HEK293 (cell line): ENCODE measurements around the gene PANK2.
A peak's percentile ranks its signal among the peaks of the same experiment; 100 is the strongest.

Experiments used
- CTCF ChIA-PET: fragments of 350-600 bp; formaldehyde crosslinking; extraction: SDS; loops from one replicate; lab custom pipeline; 2021; ENCODE audit warnings: antibody characterized with exemption; lab: Yijun Ruan, JAX
- POLR2A ChIA-PET: fragments of 300-600 bp; formaldehyde crosslinking; extraction: SDS; loops from one replicate; lab custom pipeline; 2020; ENCODE audit warnings: antibody characterized with exemption, inconsistent platforms; lab: Yijun Ruan, JAX
- H3K27ac ChIP-seq: fragments of 200-500 bp; sonication (Bioruptor generic); 2 replicates; pipeline ENCODE4 v1.5.1; 2014; ENCODE audit warnings: low read depth, low read length, control low read depth, inconsistent platforms; ENCODE audit errors: extremely low read depth
- H3K36me3 ChIP-seq, 2 experiments: fragments of 200-500 bp in 1 of 2; sonication (Bioruptor generic) in 1 of 2; 1 replicate in 1 of 2; 2 replicates in 1 of 2; pipeline ENCODE4 v1.5.1; 2014 to 2017; ENCODE audit warnings: inconsistent platforms in 2 of 2, low read length in 2 of 2; ENCODE audit not compliant: control insufficient read depth in 2 of 2, insufficient read depth in 1 of 2
- H3K4me1 ChIP-seq: fragments of 200-500 bp; sonication (Bioruptor generic); 2 replicates; pipeline ENCODE4 v1.5.1; 2014; ENCODE audit warnings: mild to moderate bottlenecking, low read length, inconsistent platforms; ENCODE audit not compliant: control insufficient read depth, insufficient read depth
- H3K4me3 ChIP-seq: 2 replicates; pipeline ENCODE4 v1.5.1; 2011; ENCODE audit warnings: low read depth, mild to moderate bottlenecking, control low read depth, low read length, moderate library complexity
- H3K9me3 ChIP-seq: fragments of 200-500 bp; sonication (Bioruptor generic); 2 replicates; pipeline ENCODE4 v1.5.1; 2014; ENCODE audit warnings: low read depth, low read length, inconsistent platforms; ENCODE audit not compliant: control insufficient read depth, insufficient read depth
- EGR2 ChIP-seq: fragments of 450-650 bp; formaldehyde crosslinking; IDR thresholded peaks from 2 replicates; pipeline ENCODE4 v1.5.1; 2016; ENCODE audit warnings: low read depth, missing biosample characterization, missing genetic modification characterization
- RBAK ChIP-seq: fragments of 450-650 bp; formaldehyde crosslinking; IDR thresholded peaks from 2 replicates; pipeline ENCODE4 v1.5.1; 2016; ENCODE audit warnings: missing biosample characterization, missing genetic modification characterization
- SP3 ChIP-seq: fragments of 450-650 bp; formaldehyde crosslinking; IDR thresholded peaks from 2 replicates; pipeline ENCODE4 v1.5.1; 2016; ENCODE audit warnings: missing biosample characterization, missing genetic modification characterization
- YY1 ChIP-seq: fragments of 450-650 bp; formaldehyde crosslinking; IDR thresholded peaks from 2 replicates; pipeline ENCODE4 v1.5.1; 2018; ENCODE audit warnings: missing biosample characterization, missing genetic modification characterization
- ZBTB17 ChIP-seq: fragments of 450-650 bp; formaldehyde crosslinking; IDR thresholded peaks from 2 replicates; pipeline ENCODE4 v1.5.1; 2016; ENCODE audit warnings: missing biosample characterization, missing genetic modification characterization
- ZBTB20 ChIP-seq: fragments of 450-650 bp; formaldehyde crosslinking; IDR thresholded peaks from 2 replicates; pipeline ENCODE4 v1.5.1; 2016; ENCODE audit warnings: missing biosample characterization, missing genetic modification characterization
- ZEB2 ChIP-seq: fragments of 450-650 bp; formaldehyde crosslinking; IDR thresholded peaks from 2 replicates; pipeline ENCODE4 v1.5.1; 2016; ENCODE audit warnings: missing biosample characterization, missing genetic modification characterization
- ZFHX2 ChIP-seq: fragments of 450-650 bp; formaldehyde crosslinking; conservative IDR thresholded peaks from 2 replicates; pipeline ENCODE4 v1.5.1; 2016; ENCODE audit warnings: missing biosample characterization, missing genetic modification characterization
- ZNF10 ChIP-seq: fragments of 450-650 bp; formaldehyde crosslinking; IDR thresholded peaks from 2 replicates; pipeline ENCODE4 v1.5.1; 2017; ENCODE audit warnings: missing biosample characterization, missing genetic modification characterization
- ZNF155 ChIP-seq: fragments of 450-650 bp; formaldehyde crosslinking; IDR thresholded peaks from 2 replicates; pipeline ENCODE4 v1.5.1; 2016; ENCODE audit warnings: missing biosample characterization, missing genetic modification characterization
- ZNF174 ChIP-seq: fragments of 450-650 bp; formaldehyde crosslinking; IDR thresholded peaks from 2 replicates; pipeline ENCODE4 v1.5.0; 2017; ENCODE audit warnings: missing biosample characterization, mild to moderate bottlenecking, missing genetic modification characterization
- ZNF211 ChIP-seq: fragments of 450-650 bp; formaldehyde crosslinking; IDR thresholded peaks from 2 replicates; pipeline ENCODE4 v1.5.1; 2016; ENCODE audit warnings: low read depth, missing biosample characterization, missing genetic modification characterization
- ZNF335 ChIP-seq: fragments of 450-650 bp; formaldehyde crosslinking; conservative IDR thresholded peaks from 2 replicates; pipeline ENCODE4 v1.5.1; 2016; ENCODE audit warnings: missing biosample characterization, missing genetic modification characterization
- ZNF391 ChIP-seq: fragments of 450-650 bp; formaldehyde crosslinking; IDR thresholded peaks from 2 replicates; pipeline ENCODE4 v1.5.1; 2016; ENCODE audit warnings: low read depth, missing biosample characterization, missing genetic modification characterization, borderline replicate concordance
- ZNF426 ChIP-seq: fragments of 450-650 bp; formaldehyde crosslinking; IDR thresholded peaks from 2 replicates; pipeline ENCODE4 v1.5.1; 2017; ENCODE audit warnings: missing biosample characterization, missing genetic modification characterization, mild to moderate bottlenecking, inconsistent platforms, moderate library complexity
- ZNF514 ChIP-seq: fragments of 450-650 bp; formaldehyde crosslinking; IDR thresholded peaks from 2 replicates; pipeline ENCODE4 v1.5.1; 2016; ENCODE audit warnings: missing biosample characterization, missing genetic modification characterization
- ZNF600 ChIP-seq: fragments of 450-650 bp; formaldehyde crosslinking; IDR thresholded peaks from 2 replicates; pipeline ENCODE4 v1.5.1; 2016; ENCODE audit warnings: missing biosample characterization, missing genetic modification characterization
- ZNF626 ChIP-seq: fragments of 450-650 bp; sonication (Bioruptor Pico); formaldehyde crosslinking; IDR thresholded peaks from 2 replicates; pipeline ENCODE4 v1.5.1; 2018; ENCODE audit warnings: missing biosample characterization, missing genetic modification characterization, inconsistent platforms
- ZNF660 ChIP-seq: fragments of 450-650 bp; IDR thresholded peaks from 2 replicates; pipeline ENCODE4 v1.5.1; 2018; ENCODE audit warnings: missing biosample characterization, mild to moderate bottlenecking, missing genetic modification characterization
- ZNF704 ChIP-seq: fragments of 450-650 bp; formaldehyde crosslinking; IDR thresholded peaks from 2 replicates; pipeline ENCODE4 v1.5.1; 2016; ENCODE audit warnings: missing biosample characterization, missing genetic modification characterization
- ZNF707 ChIP-seq: fragments of 450-650 bp; formaldehyde crosslinking; IDR thresholded peaks from 2 replicates; pipeline ENCODE4 v1.5.1; 2016; ENCODE audit warnings: missing biosample characterization, missing genetic modification characterization
- TF ChIP-seq, protein P1 (sequence below): fragments of 450-650 bp; formaldehyde crosslinking; IDR thresholded peaks from 2 replicates; pipeline ENCODE4 v1.5.1; 2017; ENCODE audit warnings: missing biosample characterization, missing genetic modification characterization
- TF ChIP-seq, protein P2 (sequence below): fragments of 450-650 bp; formaldehyde crosslinking; IDR thresholded peaks from 2 replicates; pipeline ENCODE4 v1.5.1; 2017; ENCODE audit warnings: missing biosample characterization, missing genetic modification characterization
- TF ChIP-seq, protein P3 (sequence below): fragments of 450-650 bp; formaldehyde crosslinking; IDR thresholded peaks from 2 replicates; pipeline ENCODE4 v1.5.1; 2017; ENCODE audit warnings: missing biosample characterization, missing genetic modification characterization

The PANK2 gene

GRCh38 chr20:3922983-3923339, 33.8 kb downstream of the PANK2 start:
- Histone ChIP-seq H3K36me3 (peaks cover 53 to 77% of the 10 kb centered on the region in 2 experiments), H3K4me3 (no peak overlapping the region), H3K9me3 (no peaks in the 10 kb centered on the region), H3K4me1 (no peaks in the 10 kb centered on the region), H3K27ac (peak overlapping the region; percentile 20; the same call in 1 of the 2 replicates)
- ChIA-PET POLR2A (interaction anchor here (0.6 kb wide), 1 partner anchor 33 kb away, joined by 3 read pairs; no protein-coding TSS in a partner anchor), CTCF (interaction anchor here (0.6 to 1.1 kb wide), 3 partner anchors 12 to 149 kb away, joined by 4 to 5 read pairs (median 5); no protein-coding TSS in a partner anchor)
- TF ChIP-seq ZBTB20 (tag by site-specific recombination), result no peak
- TF ChIP-seq ZNF514 (tag by site-specific recombination), result no peak
- TF ChIP-seq ZNF626, result no peak
- TF ChIP-seq RBAK, result no peak

DNA sequence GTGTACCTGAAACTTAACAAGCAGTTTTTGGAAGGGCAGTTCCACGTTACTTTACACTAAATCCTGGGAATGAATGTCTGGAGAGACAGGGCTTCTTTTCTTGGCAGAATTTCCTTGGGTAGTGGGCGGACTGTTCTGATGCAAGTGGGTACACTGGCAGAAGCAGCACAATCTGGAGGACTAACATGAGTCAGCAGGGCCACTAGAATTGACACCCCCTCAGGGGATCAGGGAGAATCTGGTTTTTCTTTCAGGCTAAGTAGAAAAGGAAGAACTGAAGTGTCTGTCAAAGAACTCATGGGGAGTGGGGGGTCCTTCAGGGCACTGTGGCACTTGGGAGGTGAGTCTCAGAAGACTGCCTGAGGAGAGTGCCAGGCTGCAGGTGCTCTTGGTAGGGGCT, 34.6 kb downstream of the PANK2 start:
- CTCF ChIA-PET, result no interaction called here
- POLR2A ChIA-PET, result no interaction called here
- no peaks in the 10 kb centered on the region for H3K4me1 ChIP-seq
- H3K4me3 ChIP-seq, result no peak overlapping the region
- H3K27ac ChIP-seq, result no peak overlapping the region
- TF ChIP-seq ZNF660 (tag by site-specific recombination), result no peak
- TF ChIP-seq, protein P1, sequence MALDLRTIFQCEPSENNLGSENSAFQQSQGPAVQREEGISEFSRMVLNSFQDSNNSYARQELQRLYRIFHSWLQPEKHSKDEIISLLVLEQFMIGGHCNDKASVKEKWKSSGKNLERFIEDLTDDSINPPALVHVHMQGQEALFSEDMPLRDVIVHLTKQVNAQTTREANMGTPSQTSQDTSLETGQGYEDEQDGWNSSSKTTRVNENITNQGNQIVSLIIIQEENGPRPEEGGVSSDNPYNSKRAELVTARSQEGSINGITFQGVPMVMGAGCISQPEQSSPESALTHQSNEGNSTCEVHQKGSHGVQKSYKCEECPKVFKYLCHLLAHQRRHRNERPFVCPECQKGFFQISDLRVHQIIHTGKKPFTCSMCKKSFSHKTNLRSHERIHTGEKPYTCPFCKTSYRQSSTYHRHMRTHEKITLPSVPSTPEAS (tag by site-specific recombination), result no peak
- no peak for TF ChIP-seq ZNF335 (tag by site-specific recombination)
- TF ChIP-seq, protein P2, sequence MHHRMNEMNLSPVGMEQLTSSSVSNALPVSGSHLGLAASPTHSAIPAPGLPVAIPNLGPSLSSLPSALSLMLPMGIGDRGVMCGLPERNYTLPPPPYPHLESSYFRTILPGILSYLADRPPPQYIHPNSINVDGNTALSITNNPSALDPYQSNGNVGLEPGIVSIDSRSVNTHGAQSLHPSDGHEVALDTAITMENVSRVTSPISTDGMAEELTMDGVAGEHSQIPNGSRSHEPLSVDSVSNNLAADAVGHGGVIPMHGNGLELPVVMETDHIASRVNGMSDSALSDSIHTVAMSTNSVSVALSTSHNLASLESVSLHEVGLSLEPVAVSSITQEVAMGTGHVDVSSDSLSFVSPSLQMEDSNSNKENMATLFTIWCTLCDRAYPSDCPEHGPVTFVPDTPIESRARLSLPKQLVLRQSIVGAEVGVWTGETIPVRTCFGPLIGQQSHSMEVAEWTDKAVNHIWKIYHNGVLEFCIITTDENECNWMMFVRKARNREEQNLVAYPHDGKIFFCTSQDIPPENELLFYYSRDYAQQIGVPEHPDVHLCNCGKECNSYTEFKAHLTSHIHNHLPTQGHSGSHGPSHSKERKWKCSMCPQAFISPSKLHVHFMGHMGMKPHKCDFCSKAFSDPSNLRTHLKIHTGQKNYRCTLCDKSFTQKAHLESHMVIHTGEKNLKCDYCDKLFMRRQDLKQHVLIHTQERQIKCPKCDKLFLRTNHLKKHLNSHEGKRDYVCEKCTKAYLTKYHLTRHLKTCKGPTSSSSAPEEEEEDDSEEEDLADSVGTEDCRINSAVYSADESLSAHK (tag by site-specific recombination), result no peak
- TF ChIP-seq ZNF704 (tag by site-specific recombination), result no peak
- TF ChIP-seq ZNF155, result no peak
- no peak for TF ChIP-seq ZNF174 (tag by site-specific recombination)
- no peak for TF ChIP-seq ZNF600
- TF ChIP-seq ZNF707, result no peak
- TF ChIP-seq YY1, result no peak
- TF ChIP-seq ZFHX2 (tag by site-specific recombination), result peak; percentile 74
- TF ChIP-seq SP3, result no peak
- TF ChIP-seq ZNF211, result no peak
- TF ChIP-seq ZNF10 (tag by site-specific recombination), result no peak
- no peak for TF ChIP-seq ZNF426
- TF ChIP-seq ZBTB17, result no peak
- TF ChIP-seq, protein P3, sequence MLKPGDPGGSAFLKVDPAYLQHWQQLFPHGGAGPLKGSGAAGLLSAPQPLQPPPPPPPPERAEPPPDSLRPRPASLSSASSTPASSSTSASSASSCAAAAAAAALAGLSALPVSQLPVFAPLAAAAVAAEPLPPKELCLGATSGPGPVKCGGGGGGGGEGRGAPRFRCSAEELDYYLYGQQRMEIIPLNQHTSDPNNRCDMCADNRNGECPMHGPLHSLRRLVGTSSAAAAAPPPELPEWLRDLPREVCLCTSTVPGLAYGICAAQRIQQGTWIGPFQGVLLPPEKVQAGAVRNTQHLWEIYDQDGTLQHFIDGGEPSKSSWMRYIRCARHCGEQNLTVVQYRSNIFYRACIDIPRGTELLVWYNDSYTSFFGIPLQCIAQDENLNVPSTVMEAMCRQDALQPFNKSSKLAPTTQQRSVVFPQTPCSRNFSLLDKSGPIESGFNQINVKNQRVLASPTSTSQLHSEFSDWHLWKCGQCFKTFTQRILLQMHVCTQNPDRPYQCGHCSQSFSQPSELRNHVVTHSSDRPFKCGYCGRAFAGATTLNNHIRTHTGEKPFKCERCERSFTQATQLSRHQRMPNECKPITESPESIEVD (tag by site-specific recombination), result no peak
- peak; percentile 43; the same call in 1 of the 2 replicates for TF ChIP-seq EGR2 (tag by site-specific recombination)
- no peak for TF ChIP-seq ZNF391 (tag by site-specific recombination)
- TF ChIP-seq ZEB2, result 0 out of 2 replicates have a peak, but pooled peaks have one; percentile 9
- H3K9me3 ChIP-seq, result no peaks in the 10 kb centered on the region
- peaks cover 48 to 68% of the 10 kb centered on the region in 2 experiments for H3K36me3 ChIP-seq
